AG10803 (cell line): ENCODE data around the gene SCAP.

Experiments
- DNase-seq: peaks from one replicate; pipeline ENCODE4 v3.0.0; 2010; ENCODE audit warnings: low read depth
- H3K4me3 ChIP-seq: 2 replicates; pipeline ENCODE4 v1.5.1; 2011; ENCODE audit warnings: mild to moderate bottlenecking, low read length, control low read depth
- TF ChIP-seq, protein P1 (sequence below): conservative IDR thresholded peaks from 2 replicates; pipeline ENCODE4 v1.5.1; 2011; ENCODE audit warnings: mild to moderate bottlenecking, low read length, control low read depth, inconsistent platforms

The SCAP gene

DNA sequence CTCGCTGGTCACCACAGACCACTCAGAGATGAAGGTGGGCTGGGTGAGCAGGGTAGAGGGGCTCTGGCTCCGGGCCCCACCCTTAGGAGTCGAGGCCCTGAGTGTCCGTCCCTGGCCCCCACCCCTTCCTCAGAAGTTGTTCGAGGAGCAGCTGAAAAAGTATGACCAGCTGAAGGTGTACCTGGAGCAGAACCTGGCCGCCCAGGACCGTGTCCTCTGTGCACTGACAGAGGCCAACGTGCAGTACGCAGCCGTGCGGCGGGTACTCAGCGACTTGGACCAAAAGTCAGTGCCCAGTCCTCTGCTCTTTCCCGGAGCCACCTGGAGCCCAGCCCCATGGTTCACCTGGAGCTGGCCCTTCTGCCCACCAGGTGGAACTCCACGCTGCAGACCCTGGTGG, 66.5 kb downstream of the SCAP start:
- no peak for DNase-seq
- no peak overlapping the region for H3K4me3 ChIP-seq
- TF ChIP-seq, protein P1, sequence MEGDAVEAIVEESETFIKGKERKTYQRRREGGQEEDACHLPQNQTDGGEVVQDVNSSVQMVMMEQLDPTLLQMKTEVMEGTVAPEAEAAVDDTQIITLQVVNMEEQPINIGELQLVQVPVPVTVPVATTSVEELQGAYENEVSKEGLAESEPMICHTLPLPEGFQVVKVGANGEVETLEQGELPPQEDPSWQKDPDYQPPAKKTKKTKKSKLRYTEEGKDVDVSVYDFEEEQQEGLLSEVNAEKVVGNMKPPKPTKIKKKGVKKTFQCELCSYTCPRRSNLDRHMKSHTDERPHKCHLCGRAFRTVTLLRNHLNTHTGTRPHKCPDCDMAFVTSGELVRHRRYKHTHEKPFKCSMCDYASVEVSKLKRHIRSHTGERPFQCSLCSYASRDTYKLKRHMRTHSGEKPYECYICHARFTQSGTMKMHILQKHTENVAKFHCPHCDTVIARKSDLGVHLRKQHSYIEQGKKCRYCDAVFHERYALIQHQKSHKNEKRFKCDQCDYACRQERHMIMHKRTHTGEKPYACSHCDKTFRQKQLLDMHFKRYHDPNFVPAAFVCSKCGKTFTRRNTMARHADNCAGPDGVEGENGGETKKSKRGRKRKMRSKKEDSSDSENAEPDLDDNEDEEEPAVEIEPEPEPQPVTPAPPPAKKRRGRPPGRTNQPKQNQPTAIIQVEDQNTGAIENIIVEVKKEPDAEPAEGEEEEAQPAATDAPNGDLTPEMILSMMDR: no peak

DNA sequence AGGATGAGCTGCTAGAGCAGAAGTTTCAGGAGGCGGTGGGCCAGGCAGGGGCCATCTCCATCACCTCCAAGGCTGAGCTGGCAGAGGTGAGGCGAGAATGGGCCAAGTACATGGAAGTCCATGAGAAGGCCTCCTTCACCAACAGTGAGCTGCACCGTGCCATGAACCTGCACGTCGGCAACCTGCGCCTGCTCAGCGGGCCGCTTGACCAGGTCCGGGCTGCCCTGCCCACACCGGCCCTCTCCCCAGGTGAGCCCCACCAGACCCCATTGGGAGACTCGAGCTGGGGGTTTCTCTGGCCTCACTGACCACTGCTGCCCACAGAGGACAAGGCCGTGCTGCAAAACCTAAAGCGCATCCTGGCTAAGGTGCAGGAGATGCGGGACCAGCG, 66.9 kb downstream of the SCAP start:
- DNase-seq: no peak
- TF ChIP-seq, protein P1: no peak
- no peak overlapping the region for H3K4me3 ChIP-seq

DNA sequence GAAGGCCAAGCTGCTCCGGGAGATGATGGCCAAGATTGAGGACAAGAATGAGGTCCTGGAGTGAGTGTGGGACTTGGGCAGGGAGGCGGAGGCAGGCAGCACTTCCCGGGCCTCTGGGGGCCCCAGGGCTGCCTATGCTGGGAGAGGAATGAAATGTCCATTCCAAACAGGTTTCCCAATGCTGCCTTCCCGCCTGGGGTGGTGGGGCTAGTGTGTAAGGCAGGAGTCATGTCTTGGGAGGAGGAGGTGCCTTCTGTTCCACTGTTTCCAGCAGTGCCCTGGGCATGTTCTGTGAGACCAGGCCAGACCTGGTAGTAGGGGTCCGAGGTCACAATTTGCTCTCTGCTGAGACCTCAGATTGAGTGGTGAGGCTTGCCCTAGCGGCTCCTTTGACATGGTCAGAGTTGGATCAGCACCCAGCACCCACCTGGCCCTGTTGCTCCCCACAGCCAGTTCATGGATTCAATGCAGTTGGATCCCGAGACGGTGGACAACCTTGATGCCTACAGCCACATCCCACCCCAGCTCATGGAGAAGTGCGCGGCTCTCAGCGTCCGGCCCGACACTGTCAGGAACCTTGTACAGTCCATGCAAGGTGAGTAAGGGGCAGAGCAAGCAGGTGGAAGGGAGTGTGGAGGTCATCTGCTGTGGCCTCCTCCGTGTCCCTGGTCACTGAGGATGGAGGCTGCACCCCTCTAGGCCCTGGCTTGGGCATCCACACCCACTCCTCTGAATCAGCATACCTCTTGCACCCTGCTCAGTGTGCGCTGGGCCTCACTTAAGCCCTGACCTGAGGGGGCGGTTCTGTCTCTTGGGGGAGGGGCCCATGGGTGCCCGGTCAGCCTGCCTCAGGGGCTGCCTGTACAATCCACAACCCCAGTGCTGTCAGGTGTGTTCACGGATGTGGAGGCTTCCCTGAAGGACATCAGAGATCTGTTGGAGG, 67.6 kb downstream of the SCAP start:
- H3K4me3 ChIP-seq: no peak overlapping the region
- TF ChIP-seq, protein P1: no peak
- DNase-seq: no peak

DNA sequence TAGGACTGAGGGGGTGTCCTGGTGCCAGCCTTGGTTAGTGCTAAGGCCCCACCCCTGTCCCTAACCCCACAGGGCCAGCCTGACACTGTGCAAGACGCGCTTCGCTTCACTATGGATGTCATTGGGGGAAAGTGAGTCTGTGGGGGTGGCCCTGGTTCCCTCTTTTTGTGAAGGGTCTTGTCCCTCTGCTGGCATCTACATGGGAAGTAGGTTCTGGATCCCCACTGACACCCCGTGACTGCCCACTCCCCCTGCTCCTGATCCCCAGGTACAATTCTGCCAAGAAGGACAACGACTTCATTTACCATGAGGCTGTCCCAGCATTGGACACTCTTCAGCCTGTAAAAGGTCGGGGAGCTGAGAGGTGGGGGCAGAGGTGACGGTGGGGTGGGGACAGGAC, 68.5 kb downstream of the SCAP start:
- DNase-seq: no peak
- H3K4me3 ChIP-seq: no peak overlapping the region
- TF ChIP-seq, protein P1: no peak

DNA sequence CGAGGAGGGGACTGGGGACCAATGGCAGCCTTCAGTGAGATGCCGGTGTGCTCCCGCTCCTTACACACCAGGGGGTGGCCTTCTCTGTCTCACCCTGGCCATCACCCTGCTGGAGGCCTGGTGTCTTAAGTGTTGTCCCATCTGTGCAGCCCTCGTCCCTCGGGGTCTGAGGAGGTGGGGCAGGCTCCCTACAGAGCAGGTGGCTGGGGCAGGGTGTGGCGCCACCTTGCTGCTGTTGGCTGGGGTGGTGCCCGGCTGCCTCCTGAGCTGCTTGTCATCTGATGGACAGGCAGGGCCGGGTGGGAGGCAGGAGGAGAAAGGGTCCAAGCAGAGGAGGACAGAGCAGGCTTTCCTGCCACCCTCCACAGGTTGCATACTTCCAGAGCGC, 69.0 kb downstream of the SCAP start:
- no peak for DNase-seq
- TF ChIP-seq, protein P1: no peak
- no peak overlapping the region for H3K4me3 ChIP-seq

DNA sequence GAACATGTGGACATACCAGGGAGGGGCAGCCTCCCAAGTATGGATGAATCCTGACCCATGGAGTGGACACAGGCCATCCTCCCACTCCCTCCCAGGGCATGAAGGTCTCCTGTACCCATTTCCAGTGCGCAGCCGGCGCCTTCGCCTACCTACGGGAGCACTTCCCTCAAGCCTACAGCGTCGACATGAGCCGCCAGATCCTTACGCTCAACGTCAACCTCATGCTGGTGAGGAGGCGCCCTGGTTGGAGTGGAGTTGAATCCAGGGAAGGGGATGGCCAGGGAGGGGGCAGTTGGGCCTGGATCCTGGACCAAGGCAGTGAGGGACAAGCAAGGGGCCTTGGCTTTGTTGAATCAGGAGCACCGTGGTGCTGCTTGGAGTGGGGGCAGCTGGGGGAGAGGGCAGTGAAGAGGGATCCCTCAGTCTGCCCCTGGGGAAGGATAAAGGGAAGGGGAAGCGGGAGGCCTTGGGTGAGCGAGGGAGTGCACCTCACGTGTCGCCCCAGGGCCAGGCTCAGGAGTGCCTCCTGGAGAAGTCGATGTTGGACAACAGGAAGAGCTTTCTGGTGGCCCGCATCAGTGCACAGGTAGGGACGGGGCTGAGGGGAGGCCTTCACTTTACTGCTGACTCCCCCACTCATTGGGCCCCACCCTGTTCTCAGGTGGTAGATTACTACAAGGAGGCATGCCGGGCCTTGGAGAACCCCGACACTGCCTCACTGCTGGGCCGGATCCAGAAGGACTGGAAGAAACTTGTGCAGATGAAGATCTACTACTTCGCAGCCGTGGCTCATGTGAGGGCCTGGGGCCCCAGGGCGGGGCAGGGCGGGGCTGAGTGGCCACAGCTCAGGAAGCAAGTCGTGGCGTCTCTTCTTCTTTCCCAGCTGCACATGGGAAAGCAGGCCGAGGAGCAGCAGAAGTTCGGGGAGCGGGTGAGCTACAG, 69.7 kb downstream of the SCAP start:
- TF ChIP-seq, protein P1: no peak
- no peak for DNase-seq
- H3K4me3 ChIP-seq: no peak overlapping the region
